Activated CD4-positive, alpha-beta memory T cell treated with anti-CD3 and anti-CD28 coated beads, Interleukin-2, amount 10 ng/mL, durations not matched to agents 7 days and 5 days (primary cell): Measurements from ENCODE around the gene TCF7L1. TPM values are rescaled to one million over a fixed set of nuclear protein-coding genes. Genes with fewer than 3 reads are reported as not detected.
A peak's percentile ranks its signal among the peaks of the same experiment; 100 is the strongest.

Source experiments
- CTCF ChIA-PET: fragments of 350-600 bp; sonication (Branson Sonifier 250); formaldehyde crosslinking; loops from one replicate; lab custom pipeline; 2021; ENCODE audit warnings: antibody characterized with exemption, inconsistent platforms; lab: Charles Lee
- POLR2A ChIA-PET: fragments of 350-600 bp; sonication (Branson Sonifier 250); formaldehyde crosslinking; loops from one replicate; lab custom pipeline; 2021; ENCODE audit warnings: antibody characterized with exemption; lab: Charles Lee
- DNase-seq: peaks from one replicate; pipeline ENCODE4 v3.0.0-alpha.2; 2020
- H3K27ac Mint-ChIP-seq: one replicate; pipeline ENCODE4 v1.8.0; 2021; ENCODE audit warnings: mild to moderate bottlenecking, mixed read lengths
- H3K27me3 Mint-ChIP-seq: one replicate; pipeline ENCODE4 v1.8.0; 2021; ENCODE audit warnings: mixed read lengths
- H3K36me3 Mint-ChIP-seq: one replicate; pipeline ENCODE4 v1.8.0; 2021; ENCODE audit warnings: low read depth, mixed read lengths
- H3K4me1 Mint-ChIP-seq: one replicate; pipeline ENCODE4 v1.8.0; 2021; ENCODE audit warnings: mixed read lengths
- H3K4me3 Mint-ChIP-seq: one replicate; pipeline ENCODE4 v1.8.0; 2021; ENCODE audit warnings: mild to moderate bottlenecking, mixed read lengths
- H3K9me3 Mint-ChIP-seq: one replicate; pipeline ENCODE4 v1.8.0; 2021; ENCODE audit warnings: mixed read lengths
- total RNA-seq, 2 experiments: library from RNA; stranded (reverse); gene quantifications; one replicate each; pipeline ENCODE4 v1.2.3, GENCODE V29; 2021

The TCF7L1 gene
- total RNA-seq, 2 experiments from 2014 or later = 0.08 TPM; not detected in 1

DNA sequence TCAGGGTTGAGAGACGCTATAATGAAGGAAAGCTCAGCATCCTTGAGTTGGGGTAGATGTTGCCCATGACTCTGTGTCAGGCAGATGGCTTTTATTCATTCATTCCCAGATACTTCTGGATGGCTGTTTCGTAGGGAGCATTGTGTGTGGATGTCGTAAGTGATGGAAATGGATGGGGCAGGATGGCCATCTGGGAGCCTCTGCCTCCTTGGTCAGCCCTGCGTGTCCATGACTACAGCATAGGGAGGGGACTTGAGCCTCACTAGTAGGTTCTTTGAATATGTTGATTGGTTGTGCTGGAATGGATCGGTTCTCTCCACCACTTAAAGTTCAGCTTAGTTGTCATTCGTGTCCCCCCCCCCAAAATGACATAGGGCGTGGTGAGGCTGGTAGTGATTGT lies 149.7 kb downstream of the TCF7L1 start:
- Mint-ChIP-seq H3K27ac (no peak overlapping the region), H3K9me3 (no peaks in the 10 kb centered on the region), H3K4me1 (peaks cover 10% of the 10 kb centered on the region), H3K27me3 (peaks cover 8% of the 10 kb centered on the region), H3K36me3 (no peaks in the 10 kb centered on the region), H3K4me3 (no peak overlapping the region)
- ChIA-PET POLR2A (no interaction called here), CTCF (interaction anchor here (0.6 to 3.6 kb wide), 2 partner anchors 16 to 142 kb away, joined by 3 to 26 read pairs; no protein-coding TSS in a partner anchor)
- DNase-seq = no peak

DNA sequence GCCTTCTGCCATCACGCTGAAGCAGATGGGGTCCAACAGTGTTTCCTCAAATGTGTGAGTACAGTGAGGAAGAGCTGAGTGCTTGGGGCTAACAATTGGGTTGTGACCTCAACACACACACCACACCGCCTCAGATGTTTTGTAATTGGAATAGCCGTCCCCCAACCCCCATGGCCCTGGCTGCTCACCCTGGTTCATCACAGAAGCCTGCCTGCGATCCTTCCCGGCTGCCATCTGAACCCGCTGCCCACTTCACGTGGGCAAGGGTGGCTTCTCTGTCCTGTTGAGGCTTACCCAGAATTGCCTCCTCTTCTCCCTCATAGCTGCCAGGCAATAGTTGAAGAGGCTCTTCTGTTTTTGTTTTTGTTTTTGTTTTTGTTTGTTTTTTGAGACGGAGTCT lies 150.4 kb downstream of the TCF7L1 start:
- H3K27me3 Mint-ChIP-seq = peaks cover under 1% of the 10 kb centered on the region
- DNase-seq = no peak
- no peaks in the 10 kb centered on the region for H3K9me3 Mint-ChIP-seq
- no peak overlapping the region for H3K27ac Mint-ChIP-seq
- no peaks in the 10 kb centered on the region for H3K36me3 Mint-ChIP-seq
- H3K4me1 Mint-ChIP-seq = peaks cover 10% of the 10 kb centered on the region
- no peak overlapping the region for H3K4me3 Mint-ChIP-seq
- ChIA-PET CTCF (interaction anchor here (2.1 to 3.6 kb wide), 2 partner anchors 16 to 17 kb away, joined by 23 to 26 read pairs; no protein-coding TSS in a partner anchor), POLR2A (no interaction called here)

DNA sequence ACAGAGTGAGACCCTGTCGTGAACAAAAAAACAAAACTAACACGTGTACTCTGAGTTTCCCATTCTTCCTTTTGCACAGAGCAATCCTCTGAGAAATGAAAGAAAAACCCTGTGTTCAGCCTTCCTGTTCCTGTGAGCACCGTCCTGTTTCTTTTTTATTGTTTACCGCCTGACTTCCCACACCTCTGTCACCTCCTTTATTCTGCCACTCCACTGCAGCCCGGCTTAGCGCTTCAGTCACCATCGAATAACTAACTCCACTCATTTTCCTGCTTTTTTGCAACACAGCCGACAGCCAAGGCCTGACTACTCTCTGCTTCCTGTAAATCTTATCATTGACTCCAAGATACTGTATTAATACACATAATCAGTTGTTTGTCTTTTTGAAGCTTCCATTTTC lies 153.7 kb downstream of the TCF7L1 start:
- no peaks in the 10 kb centered on the region for H3K27me3 Mint-ChIP-seq
- POLR2A ChIA-PET = no interaction called here
- no peak overlapping the region for H3K4me3 Mint-ChIP-seq
- peaks cover 25% of the 10 kb centered on the region for H3K4me1 Mint-ChIP-seq
- H3K9me3 Mint-ChIP-seq = no peaks in the 10 kb centered on the region
- peaks cover 4% of the 10 kb centered on the region for H3K36me3 Mint-ChIP-seq
- CTCF ChIA-PET = interaction anchor here (1.4 to 4.3 kb wide), 3 partner anchors 13 to 228 kb away, joined by 3 to 30 read pairs (median 9); no protein-coding TSS in a partner anchor
- H3K27ac Mint-ChIP-seq = peak overlapping the region; percentile 61
- DNase-seq = no peak

DNA sequence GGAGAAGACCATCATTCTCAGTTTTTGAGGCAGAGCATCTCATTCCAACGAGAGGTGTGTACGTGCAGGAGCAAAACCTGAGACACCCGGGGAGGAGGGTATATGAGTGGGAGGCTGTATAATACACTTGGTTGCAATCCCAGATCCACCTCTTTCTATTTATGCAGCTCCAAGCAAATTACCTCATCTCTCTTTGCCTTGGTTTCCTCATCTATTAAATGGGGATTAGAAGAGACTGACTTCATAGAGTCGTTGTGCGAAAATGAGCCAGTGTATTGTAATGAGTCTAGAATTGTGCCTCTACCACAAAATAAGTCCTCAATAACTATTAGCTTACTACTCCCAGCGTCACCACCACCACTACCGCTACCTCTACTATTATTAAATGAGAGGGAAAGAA lies 154.5 kb downstream of the TCF7L1 start:
- no peak overlapping the region for H3K4me3 Mint-ChIP-seq
- no peak overlapping the region for H3K27ac Mint-ChIP-seq
- peaks cover 25% of the 10 kb centered on the region for H3K4me1 Mint-ChIP-seq
- CTCF ChIA-PET = interaction anchor here (1.6 to 4.3 kb wide), 3 partner anchors 12 to 234 kb away, joined by 4 to 30 read pairs (median 9); no protein-coding TSS in a partner anchor
- peaks cover 4% of the 10 kb centered on the region for H3K36me3 Mint-ChIP-seq
- POLR2A ChIA-PET = no interaction called here
- DNase-seq = no peak
- H3K27me3 Mint-ChIP-seq = no peaks in the 10 kb centered on the region
- no peaks in the 10 kb centered on the region for H3K9me3 Mint-ChIP-seq

DNA sequence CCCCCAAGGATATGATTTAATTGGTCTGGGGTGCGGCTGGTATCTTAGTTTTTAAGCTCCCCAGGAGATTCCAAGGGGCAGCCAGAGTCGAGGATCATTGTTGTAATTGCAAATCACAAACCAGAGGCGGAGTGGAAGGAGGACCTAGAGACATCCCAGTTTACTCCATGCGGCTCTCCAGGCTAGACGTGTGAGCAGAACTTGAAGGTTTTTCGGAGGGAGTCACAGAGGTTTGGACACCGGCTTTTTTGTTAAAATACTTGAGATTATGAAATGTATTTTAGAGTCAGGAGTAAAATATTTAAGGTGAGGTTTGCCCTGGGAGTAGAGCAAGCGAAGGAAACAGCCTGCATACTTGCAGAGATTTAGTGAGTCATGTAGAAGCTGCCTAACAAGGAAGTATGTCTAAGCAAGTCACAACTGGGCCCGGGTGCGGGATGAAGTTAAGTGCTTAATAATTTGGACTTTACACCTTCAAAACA lies 155.1 kb downstream of the TCF7L1 start:
- Mint-ChIP-seq H3K9me3 (no peaks in the 10 kb centered on the region), H3K4me3 (no peak overlapping the region), H3K27me3 (no peaks in the 10 kb centered on the region), H3K27ac (no peak overlapping the region), H3K4me1 (peaks cover 28% of the 10 kb centered on the region), H3K36me3 (peaks cover 4% of the 10 kb centered on the region)
- CTCF ChIA-PET = interaction anchor here (1.6 to 4.3 kb wide), 3 partner anchors 11 to 234 kb away, joined by 4 to 30 read pairs (median 9); no protein-coding TSS in a partner anchor
- POLR2A ChIA-PET = interaction anchor here (0.6 kb wide), 1 partner anchor 228 kb away, joined by 3 read pairs; no protein-coding TSS in a partner anchor
- DNase-seq = no peak

DNA sequence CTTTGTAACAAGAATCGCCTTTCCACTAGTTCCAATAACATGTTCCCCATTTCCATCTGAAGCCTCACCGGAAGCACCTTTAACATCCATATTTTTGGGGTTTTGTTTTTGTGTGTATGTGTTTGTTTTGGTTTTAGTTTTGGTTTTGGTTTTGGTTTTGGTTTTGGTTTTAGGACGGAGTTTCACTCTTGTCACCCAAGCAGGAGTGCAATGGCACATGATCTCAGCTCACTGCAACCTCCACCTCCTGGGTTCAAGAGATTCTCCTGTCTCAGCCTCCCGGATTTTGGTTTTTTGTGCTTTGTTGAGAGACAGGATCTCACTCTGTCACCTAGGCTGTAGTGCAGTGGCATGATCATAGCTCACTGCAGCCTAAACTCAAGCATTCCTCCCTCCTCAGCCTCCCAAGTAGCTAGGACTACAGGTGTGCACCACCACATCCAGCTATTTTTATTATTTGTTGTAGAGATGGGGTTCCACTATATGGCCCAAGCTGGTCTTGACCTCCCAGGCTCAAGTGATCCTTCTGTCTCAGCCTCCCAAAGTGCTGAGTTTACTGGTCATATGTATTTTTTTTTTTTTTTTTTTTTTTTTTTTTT lies 158.3 kb downstream of the TCF7L1 start:
- POLR2A ChIA-PET = interaction anchor here (0.9 to 1.3 kb wide), 5 partner anchors 9 to 345 kb away, joined by 3 to 6 read pairs (median 3); partner anchors contain the start of gene MAT2A
- H3K4me1 Mint-ChIP-seq = peaks cover 24% of the 10 kb centered on the region
- CTCF ChIA-PET = interaction anchor here (0.8 to 2.3 kb wide), 4 partner anchors 10 to 261 kb away, joined by 3 to 30 read pairs (median 4); no protein-coding TSS in a partner anchor

DNA sequence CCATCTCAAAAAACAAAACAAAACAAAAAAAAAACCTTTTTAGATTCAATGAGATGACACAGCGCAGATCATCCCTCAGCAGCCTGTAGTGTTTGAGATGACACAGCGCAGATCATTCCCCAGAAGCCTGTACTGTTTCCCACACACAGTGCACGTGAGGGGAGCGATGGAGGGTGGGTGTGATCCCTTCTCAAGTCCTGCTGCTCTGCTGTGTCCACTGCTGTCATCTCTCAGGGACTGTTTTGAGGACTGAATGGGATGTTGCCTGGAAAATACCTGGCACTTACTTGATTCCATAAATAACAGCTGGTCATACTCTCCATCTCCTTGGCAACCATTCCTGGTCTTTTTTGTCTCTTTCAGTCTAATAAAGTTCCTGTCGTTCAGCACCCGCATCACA lies 168.9 kb downstream of the TCF7L1 start:
- H3K36me3 Mint-ChIP-seq = no peaks in the 10 kb centered on the region
- ChIA-PET POLR2A (no interaction called here), CTCF (interaction anchor here (2.5 kb wide), 1 partner anchor 10 kb away, joined by 30 read pairs; no protein-coding TSS in a partner anchor)
- H3K27ac Mint-ChIP-seq = no peak overlapping the region
- no peak for DNase-seq
- peaks cover 5% of the 10 kb centered on the region for H3K4me1 Mint-ChIP-seq
- peaks cover 12% of the 10 kb centered on the region for H3K27me3 Mint-ChIP-seq
- no peaks in the 10 kb centered on the region for H3K9me3 Mint-ChIP-seq
- H3K4me3 Mint-ChIP-seq = no peak overlapping the region

More for the DNA sequence above, 158.3 kb downstream of the TCF7L1 start:
- DNase-seq = peak; percentile 32
- Mint-ChIP-seq H3K27ac (peak overlapping the region; percentile 73), H3K36me3 (peaks cover 4% of the 10 kb centered on the region), H3K9me3 (no peaks in the 10 kb centered on the region), H3K4me3 (peak overlapping the region; percentile 55), H3K27me3 (peaks cover under 1% of the 10 kb centered on the region)

DNA sequence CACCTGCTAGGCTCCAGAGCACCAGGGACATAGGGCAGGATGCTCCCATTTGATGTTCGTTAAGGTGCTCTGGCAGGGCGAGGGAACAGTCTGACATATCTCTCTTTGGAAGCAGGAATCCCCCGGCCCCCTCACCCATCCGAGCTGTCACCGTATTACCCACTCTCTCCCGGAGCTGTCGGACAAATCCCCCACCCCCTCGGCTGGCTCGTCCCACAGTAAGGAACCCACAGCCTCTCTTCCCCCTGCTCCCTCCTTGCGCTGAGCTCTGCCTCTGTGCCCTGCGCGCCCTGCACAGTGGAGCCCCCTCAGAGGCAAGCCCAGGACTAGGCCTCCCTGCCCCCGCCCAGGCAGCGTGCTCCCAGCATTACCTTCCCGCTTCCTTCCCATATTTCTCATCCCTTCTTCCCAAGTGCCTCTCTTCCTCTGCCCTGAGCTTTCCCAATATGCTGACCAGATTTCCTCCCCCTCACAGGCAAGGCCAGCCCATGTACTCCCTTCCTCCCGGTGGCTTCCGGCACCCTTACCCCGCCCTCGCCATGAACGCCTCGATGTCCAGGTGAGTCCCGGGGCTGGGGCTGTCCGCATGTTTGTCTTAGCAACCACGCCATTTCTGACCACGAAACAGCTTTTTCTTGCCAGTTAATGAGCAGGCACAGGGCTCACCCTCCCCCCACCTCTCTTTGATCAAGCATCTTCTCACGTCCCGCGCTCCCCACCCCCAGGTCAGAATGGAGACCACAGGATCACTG lies 170.8 kb downstream of the TCF7L1 start:
- H3K27me3 Mint-ChIP-seq = peaks cover 10% of the 10 kb centered on the region
- no peaks in the 10 kb centered on the region for H3K9me3 Mint-ChIP-seq
- no peak overlapping the region for H3K27ac Mint-ChIP-seq
- no peaks in the 10 kb centered on the region for H3K36me3 Mint-ChIP-seq
- POLR2A ChIA-PET = interaction anchor here (7.1 kb wide), 1 partner anchor 16 kb away, joined by 42 read pairs; no protein-coding TSS in a partner anchor
- no peak overlapping the region for H3K4me3 Mint-ChIP-seq
- H3K4me1 Mint-ChIP-seq = peaks cover 14% of the 10 kb centered on the region
- CTCF ChIA-PET = no interaction called here
- no peak for DNase-seq

DNA sequence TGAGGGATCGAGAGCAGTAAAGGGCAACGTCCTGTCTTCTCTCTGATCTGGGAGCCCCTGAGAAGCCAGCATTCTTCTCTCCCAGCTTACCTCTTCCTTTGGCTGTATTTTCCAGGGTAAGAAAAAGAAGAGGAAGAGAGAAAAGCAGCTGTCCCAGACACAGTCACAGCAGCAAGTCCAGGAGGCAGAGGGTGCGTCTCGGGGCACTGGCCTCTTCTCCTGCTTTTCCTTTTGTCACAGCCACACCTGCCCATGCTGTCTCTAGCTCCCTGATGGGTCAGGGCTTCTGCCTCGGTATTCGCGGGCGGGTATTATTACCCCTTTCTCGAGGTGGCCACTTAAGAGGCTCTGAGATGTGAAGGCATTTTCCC lies 174.3 kb downstream of the TCF7L1 start:
- no peaks in the 10 kb centered on the region for H3K9me3 Mint-ChIP-seq
- ChIA-PET CTCF (no interaction called here), POLR2A (interaction anchor here (1.1 to 7.1 kb wide), 3 partner anchors 12 to 58 kb away, joined by 3 to 42 read pairs (median 11); partner anchors contain the start of gene TGOLN2)
- H3K4me1 Mint-ChIP-seq = peaks cover 33% of the 10 kb centered on the region
- DNase-seq = no peak
- peaks cover 7% of the 10 kb centered on the region for H3K27me3 Mint-ChIP-seq
- H3K36me3 Mint-ChIP-seq = peaks cover 15% of the 10 kb centered on the region
- no peak overlapping the region for H3K27ac Mint-ChIP-seq
- no peak overlapping the region for H3K4me3 Mint-ChIP-seq

DNA sequence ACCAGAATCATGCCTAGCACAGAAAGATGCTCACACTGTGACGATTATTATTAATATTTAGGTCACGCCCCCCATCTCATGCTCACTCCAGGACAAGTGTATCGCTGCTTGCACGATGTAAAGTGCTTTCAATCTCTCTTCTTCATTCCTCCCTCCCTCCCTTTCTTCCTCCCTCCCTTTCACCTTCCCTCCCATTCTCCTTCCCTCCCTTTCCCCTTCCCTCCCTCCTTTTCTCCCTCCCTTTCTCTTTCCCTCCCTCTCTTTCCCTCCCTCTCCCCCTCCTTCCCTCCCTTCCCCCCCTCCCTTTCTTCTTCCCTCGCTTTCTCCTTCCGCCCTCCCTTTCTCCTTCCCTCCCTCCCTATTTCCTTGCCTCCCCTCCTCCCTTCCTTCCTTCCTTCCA lies 175.0 kb downstream of the TCF7L1 start:
- CTCF ChIA-PET = interaction anchor here (3.3 kb wide), 1 partner anchor 8 kb away, joined by 34 read pairs; no protein-coding TSS in a partner anchor
- no peaks in the 10 kb centered on the region for H3K9me3 Mint-ChIP-seq
- no peak for DNase-seq
- H3K4me3 Mint-ChIP-seq = no peak overlapping the region
- H3K36me3 Mint-ChIP-seq = peaks cover 15% of the 10 kb centered on the region
- peaks cover 7% of the 10 kb centered on the region for H3K27me3 Mint-ChIP-seq
- H3K27ac Mint-ChIP-seq = no peak overlapping the region
- POLR2A ChIA-PET = interaction anchor here (1.8 to 7.1 kb wide), 3 partner anchors 8 to 19 kb away, joined by 7 to 42 read pairs (median 29); partner anchors contain the start of gene TGOLN2
- H3K4me1 Mint-ChIP-seq = peaks cover 33% of the 10 kb centered on the region

DNA sequence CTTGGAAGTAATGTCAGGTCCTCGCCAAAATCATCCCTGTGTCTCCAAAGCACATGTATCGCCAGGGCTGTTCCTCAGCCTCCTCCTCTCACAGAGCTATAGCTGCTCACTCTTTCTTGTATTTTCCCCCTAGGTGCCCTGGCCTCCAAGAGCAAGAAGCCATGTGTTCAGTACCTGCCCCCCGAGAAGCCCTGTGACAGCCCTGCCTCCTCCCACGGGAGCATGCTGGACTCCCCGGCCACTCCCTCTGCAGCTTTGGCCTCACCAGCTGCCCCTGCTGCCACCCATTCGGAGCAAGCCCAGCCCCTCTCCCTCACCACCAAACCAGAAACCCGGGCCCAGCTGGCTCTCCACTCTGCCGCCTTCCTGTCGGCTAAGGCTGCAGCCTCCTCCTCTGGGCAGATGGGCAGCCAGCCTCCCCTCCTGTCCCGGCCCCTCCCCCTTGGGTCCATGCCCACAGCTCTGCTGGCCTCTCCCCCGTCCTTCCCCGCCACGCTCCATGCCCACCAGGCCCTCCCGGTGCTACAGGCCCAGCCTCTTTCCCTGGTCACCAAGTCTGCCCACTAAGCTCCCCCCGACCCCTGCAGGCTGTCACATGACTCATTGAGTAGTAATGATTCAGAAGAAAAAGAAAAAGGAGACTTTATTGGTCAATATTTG lies 175.8 kb downstream of the TCF7L1 start:
- Mint-ChIP-seq H3K9me3 (no peaks in the 10 kb centered on the region), H3K4me3 (no peak overlapping the region), H3K4me1 (peaks cover 33% of the 10 kb centered on the region), H3K27me3 (peaks cover 6% of the 10 kb centered on the region), H3K27ac (no peak overlapping the region), H3K36me3 (peaks cover 20% of the 10 kb centered on the region)
- no peak for DNase-seq
- POLR2A ChIA-PET = interaction anchor here (0.6 to 7.1 kb wide), 7 partner anchors 8 to 229 kb away, joined by 3 to 42 read pairs (median 7); partner anchors contain the start of genes ELMOD3, MAT2A, RETSAT and SH2D6
- CTCF ChIA-PET = interaction anchor here (0.6 to 3.3 kb wide), 3 partner anchors 9 to 380 kb away, joined by 4 to 34 read pairs (median 4); no protein-coding TSS in a partner anchor
